Endothelial cell of umbilical vein (primary cell): ENCODE results near the gene SSRP1. TPM values are rescaled to one million over a fixed set of nuclear protein-coding genes. Genes with fewer than 3 reads are reported as not detected.

Experiments used
- BruUV-seq: library from RNA; stranded (reverse); fragments of 400-500 nt; replicated peaks from 2 replicates; lab custom pipeline; 2021; lab: Mats Ljungman, UMichigan
- CTCF ChIA-PET: fragments of 300-600, 350-600 bp; sonication (Branson Sonifier 250); formaldehyde crosslinking; loops from one replicate; lab custom pipeline; 2021; ENCODE audit warnings: antibody characterized with exemption, inconsistent platforms; lab: Charles Lee
- POLR2A ChIA-PET: fragments of 300-600, 350-600 bp; sonication (Branson Sonifier 250); formaldehyde crosslinking; loops from one replicate; lab custom pipeline; 2021; ENCODE audit warnings: antibody characterized with exemption, inconsistent platforms; lab: Charles Lee
- DNase-seq: peaks from one replicate; pipeline ENCODE4 v3.0.0-alpha.2; 2011; ENCODE audit warnings: low read depth, low spot score
- FAIRE-seq: peaks from 2 replicates; lab custom pipeline; 2011; peaks lifted over from hg19 to GRCh38; lab: Jason Lieb, UNC
- H2AFZ ChIP-seq: 2 replicates; pipeline ENCODE4 v1.6.0; 2012; ENCODE audit warnings: low read depth, low read length, control low read depth, inconsistent platforms
- H3K27ac ChIP-seq: 2 replicates; pipeline ENCODE4 v1.5.1; 2011; ENCODE audit warnings: low read depth, mild to moderate bottlenecking, control low read depth, low read length, moderate library complexity; ENCODE audit not compliant: insufficient read depth
- H3K27me3 ChIP-seq, 2 experiments: 2 replicates each; pipeline versions ENCODE4 v1.6.0 to v1.6.1; 2011; ENCODE audit warnings: low read length in 2 of 2, mixed read lengths in 1 of 2; ENCODE audit not compliant: control insufficient read depth in 2 of 2, insufficient read depth in 2 of 2
- H3K36me3 ChIP-seq, 2 experiments: 2 replicates in 1 of 2; 3 replicates in 1 of 2; pipeline ENCODE4 v1.5.1; 2011; ENCODE audit warnings: low read length in 2 of 2, mild to moderate bottlenecking in 1 of 2, moderate library complexity in 1 of 2; ENCODE audit not compliant: control insufficient read depth in 2 of 2, insufficient read depth in 2 of 2; ENCODE audit errors: extremely low read depth in 1 of 2
- H3K4me1 ChIP-seq: 3 replicates; pipeline ENCODE4 v1.5.1; 2011; ENCODE audit warnings: mild to moderate bottlenecking, low read length; ENCODE audit not compliant: control insufficient read depth, insufficient read depth; ENCODE audit errors: extremely low read depth
- H3K4me2 ChIP-seq: 2 replicates; pipeline ENCODE4 v1.6.1; 2011; ENCODE audit warnings: low read length, control low read depth, mixed read lengths; ENCODE audit not compliant: insufficient read depth
- H3K4me3 ChIP-seq, 3 experiments: fragments of 200-600 bp in 1 of 3; sonication (generic), shearing (Covaris generic) in 1 of 3; replicated peaks in 1 of 3; 2 replicates each; pipeline ENCODE4 v1.5.1; 2011 to 2016; ENCODE audit warnings: control low read depth in 3 of 3, low read length in 3 of 3, mild to moderate bottlenecking in 2 of 3, inconsistent platforms in 1 of 3, low read depth in 1 of 3, moderate library complexity in 1 of 3; ENCODE audit not compliant: insufficient read depth in 1 of 3
- H3K79me2 ChIP-seq: 2 replicates; pipeline ENCODE4 v1.6.0; 2012; ENCODE audit warnings: low read length, inconsistent platforms; ENCODE audit not compliant: control insufficient read depth, insufficient read depth
- H3K9ac ChIP-seq: replicated peaks from 2 replicates; pipeline ENCODE3; 2011; ENCODE audit warnings: low read length, control low read depth; ENCODE audit not compliant: insufficient read depth; ENCODE audit errors: extremely low read depth
- H3K9me1 ChIP-seq: replicated peaks from 3 replicates; pipeline ENCODE4 v1.6.0; 2011; ENCODE audit warnings: mild to moderate bottlenecking, low read length; ENCODE audit not compliant: control insufficient read depth, insufficient read depth; ENCODE audit errors: extremely low read depth
- H3K9me3 ChIP-seq: replicated peaks from 2 replicates; pipeline ENCODE4 v1.5.1; 2012; ENCODE audit warnings: low read length, inconsistent platforms; ENCODE audit not compliant: control insufficient read depth, insufficient read depth
- H4K20me1 ChIP-seq: replicated peaks from 2 replicates; pipeline ENCODE3; 2011; ENCODE audit warnings: mild to moderate bottlenecking, low read length; ENCODE audit not compliant: control insufficient read depth, insufficient read depth; ENCODE audit errors: extremely low read depth
- EZH2 ChIP-seq: IDR thresholded peaks from 2 replicates; pipeline ENCODE4 v1.6.1; 2012; ENCODE audit warnings: borderline replicate concordance, low read depth, mild to moderate bottlenecking, moderate library complexity, low read length, inconsistent platforms; ENCODE audit not compliant: severe bottlenecking
- FOS ChIP-seq: IDR thresholded peaks from 2 replicates; pipeline ENCODE4 v1.6.1; 2011; ENCODE audit warnings: mild to moderate bottlenecking, low read length, moderate library complexity, borderline replicate concordance; ENCODE audit not compliant: insufficient read depth
- JUN ChIP-seq: IDR thresholded peaks from 2 replicates; pipeline ENCODE4 v1.6.1; 2011; ENCODE audit warnings: borderline replicate concordance, low read depth; ENCODE audit not compliant: insufficient read length, insufficient read depth
- MYC ChIP-seq: IDR thresholded peaks from one replicate; pipeline ENCODE4 v1.6.1; 2011; ENCODE audit warnings: mild to moderate bottlenecking, low read depth, low read length
- POLR2AphosphoS5 ChIP-seq: IDR thresholded peaks from 2 replicates; pipeline ENCODE4 v1.6.1; 2012; ENCODE audit warnings: low read depth, mild to moderate bottlenecking, control low read depth, low read length, moderate library complexity; ENCODE audit not compliant: insufficient read depth
- dilution Hi-C: fragments of 300-500 bp; cut with MboI; formaldehyde crosslinking; loops from one replicate; pipeline ENCODE4 v1.15.0; 2019; ENCODE audit warnings: low sequenced_read_pairs; ENCODE audit not compliant: extremely low pct_ligation_motif_present
- intact Hi-C: fragments of 100-400 bp; cut with micrococcal nuclease; formaldehyde crosslinking; loops from one replicate; pipeline ENCODE4 v1.10.0; 2022
- polyA plus RNA-seq, 4 experiments: library from polyadenylated mRNA; depleted of rRNA in 3 of 4; stranded (reverse) in 3 of 4; unstranded in 1 of 4; fragments of >200 nt; gene quantifications; 2 replicates each; pipeline versions ENCODE4 v1.2.1 to v1.2.3, GENCODE V29; 2011 to 2012; ENCODE audit warnings: missing spikeins in 1 of 4
- total RNA-seq: library from RNA; stranded (reverse); gene quantifications from 2 replicates; pipeline ENCODE4 v1.2.3, GENCODE V29; 2021
- TF ChIP-seq, protein P1 (sequence below): IDR thresholded peaks from 2 replicates; pipeline ENCODE4 v1.6.1; 2011; ENCODE audit not compliant: insufficient read depth, insufficient read length
- TF ChIP-seq, protein P2 (sequence below), 2 donors: IDR thresholded peaks; 1 replicate in 1 of 2; 2 replicates in 1 of 2; pipeline ENCODE4 v1.5.1; 2011; ENCODE audit warnings: low read length in 2 of 2, mild to moderate bottlenecking in 2 of 2, moderate library complexity in 2 of 2, control low read depth in 1 of 2, inconsistent platforms in 1 of 2, low read depth in 1 of 2; ENCODE audit not compliant: insufficient read depth in 1 of 2; ENCODE audit errors: extremely low read depth in 1 of 2

The SSRP1 gene
- total and polyA plus RNA-seq, 2 donors (not counting 3 experiments of a cell fraction or from before 2014, with no cell fraction given): 130 to 146 TPM

DNA sequence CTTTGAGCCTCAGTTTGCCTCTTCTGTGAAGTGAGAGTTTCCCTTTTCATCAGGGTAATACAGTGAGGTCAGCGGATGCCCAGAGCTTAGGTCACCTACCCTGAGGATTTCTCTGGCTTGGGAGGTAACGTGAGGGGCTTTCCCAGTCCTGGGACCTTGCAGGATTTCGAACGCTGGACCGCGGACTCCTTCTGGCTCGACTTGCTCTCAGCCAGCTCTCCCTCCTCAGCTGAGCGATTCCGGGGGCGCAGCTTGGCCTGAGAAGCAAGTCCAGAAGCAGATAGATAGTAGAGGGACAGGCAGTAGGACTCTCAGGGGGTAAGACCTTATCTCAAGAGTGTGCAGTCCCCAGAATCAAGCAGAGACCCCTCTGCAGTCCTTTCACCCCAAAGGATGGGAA lies 34.9 kb downstream of the SSRP1 start:
- FAIRE-seq: no peak
- no peak overlapping the region for H3K27ac ChIP-seq
- TF ChIP-seq EZH2 (no peak), JUN (no peak), POLR2AphosphoS5 (no peak), FOS (no peak), MYC (no peak)
- TF ChIP-seq, protein P1, sequence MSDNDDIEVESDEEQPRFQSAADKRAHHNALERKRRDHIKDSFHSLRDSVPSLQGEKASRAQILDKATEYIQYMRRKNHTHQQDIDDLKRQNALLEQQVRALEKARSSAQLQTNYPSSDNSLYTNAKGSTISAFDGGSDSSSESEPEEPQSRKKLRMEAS: no peak
- TF ChIP-seq, protein P2, sequence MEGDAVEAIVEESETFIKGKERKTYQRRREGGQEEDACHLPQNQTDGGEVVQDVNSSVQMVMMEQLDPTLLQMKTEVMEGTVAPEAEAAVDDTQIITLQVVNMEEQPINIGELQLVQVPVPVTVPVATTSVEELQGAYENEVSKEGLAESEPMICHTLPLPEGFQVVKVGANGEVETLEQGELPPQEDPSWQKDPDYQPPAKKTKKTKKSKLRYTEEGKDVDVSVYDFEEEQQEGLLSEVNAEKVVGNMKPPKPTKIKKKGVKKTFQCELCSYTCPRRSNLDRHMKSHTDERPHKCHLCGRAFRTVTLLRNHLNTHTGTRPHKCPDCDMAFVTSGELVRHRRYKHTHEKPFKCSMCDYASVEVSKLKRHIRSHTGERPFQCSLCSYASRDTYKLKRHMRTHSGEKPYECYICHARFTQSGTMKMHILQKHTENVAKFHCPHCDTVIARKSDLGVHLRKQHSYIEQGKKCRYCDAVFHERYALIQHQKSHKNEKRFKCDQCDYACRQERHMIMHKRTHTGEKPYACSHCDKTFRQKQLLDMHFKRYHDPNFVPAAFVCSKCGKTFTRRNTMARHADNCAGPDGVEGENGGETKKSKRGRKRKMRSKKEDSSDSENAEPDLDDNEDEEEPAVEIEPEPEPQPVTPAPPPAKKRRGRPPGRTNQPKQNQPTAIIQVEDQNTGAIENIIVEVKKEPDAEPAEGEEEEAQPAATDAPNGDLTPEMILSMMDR (IDR thresholded peaks at IDR 0.05; ENCODE audit: extremely low read depth in 1 of 2, insufficient read depth in 1 of 2, low read depth in 1 of 2, low read length in 2 of 2): no peak
- DNase-seq: no peak
- H3K9me1 ChIP-seq: no peaks in the 10 kb centered on the region
- CTCF ChIA-PET: no interaction called here
- H3K4me3 ChIP-seq: no peak overlapping the region
- H3K27me3 ChIP-seq: no peaks in the 10 kb centered on the region
- BruUV-seq: no TSS peak
- peaks cover 25 to 52% of the 10 kb centered on the region in 2 experiments for H3K36me3 ChIP-seq
- no peaks in the 10 kb centered on the region for H3K9me3 ChIP-seq
- no peak overlapping the region for H2AFZ ChIP-seq
- POLR2A ChIA-PET: no interaction called here
- H4K20me1 ChIP-seq: no peaks in the 10 kb centered on the region
- dilution Hi-C loops (no loop called here), intact Hi-C loops (no loop called here)
- peaks cover 16% of the 10 kb centered on the region for H3K79me2 ChIP-seq
- no peak overlapping the region for H3K4me2 ChIP-seq
- H3K4me1 ChIP-seq: no peaks in the 10 kb centered on the region
- H3K9ac ChIP-seq: no peak overlapping the region
